ENCODE data around the gene YY1. TPM values are rescaled to one million over a fixed set of nuclear protein-coding genes. Genes with fewer than 3 reads are reported as not detected.

YY1 gene
- total RNA-seq, 1 donor from 2014 or later, result 42.4 TPM

- peaks cover 13 to 22% of the 10 kb centered on the region in 2 donors for H3K36me3 ChIP-seq
- no peaks in the 10 kb centered on the region for H3K27me3 ChIP-seq
- no peaks in the 10 kb centered on the region for H3K9me3 ChIP-seq
- peaks cover 0 to 12% of the 10 kb centered on the region in 2 donors for H3K4me1 ChIP-seq
- no peak for DNase-seq (ENCODE audit: low spot score in 2 of 2)
- no peak overlapping the region for H3K4me3 ChIP-seq
- intact Hi-C loops (cut with DNase I), result no loop called here
- no peak for TF ChIP-seq CTCF (IDR thresholded peaks at IDR 0.05)
- H3K27ac ChIP-seq, result no peak overlapping the region
Observed at GRCh38 chr14:100261621-100262020, 22.7 kb downstream of the YY1 start.

GRCh38 chr14:100262545-100262944 is 23.6 kb downstream of the YY1 start:
- Histone ChIP-seq H3K4me1 (peaks cover 0 to 10% of the 10 kb centered on the region in 2 donors), H3K27ac (no peak overlapping the region), H3K27me3 (no peaks in the 10 kb centered on the region), H3K9me3 (no peaks in the 10 kb centered on the region), H3K4me3 (no peak overlapping the region), H3K36me3 (peaks cover 13 to 22% of the 10 kb centered on the region in 2 donors)
- TF ChIP-seq CTCF (IDR thresholded peaks at IDR 0.05), result no peak
- intact Hi-C loops (cut with DNase I), result no loop called here
- DNase-seq (ENCODE audit: low spot score in 2 of 2), result no peak

- DNase-seq (ENCODE audit: low spot score in 2 of 2), result no peak
- intact Hi-C loops (cut with DNase I), result no loop called here
Observed at GRCh38 chr14:100263141-100263540, 24.2 kb downstream of the YY1 start.

GRCh38 chr14:100267990-100268389 is 29.0 kb downstream of the YY1 start:
- Histone ChIP-seq H3K4me1 (peaks cover 0 to 5% of the 10 kb centered on the region in 2 donors), H3K9me3 (no peaks in the 10 kb centered on the region), H3K4me3 (no peak overlapping the region), H3K27ac (no peak overlapping the region), H3K27me3 (no peaks in the 10 kb centered on the region), H3K36me3 (peaks cover 10 to 20% of the 10 kb centered on the region in 2 donors)
- intact Hi-C loops (cut with DNase I), result no loop called here
- DNase-seq (ENCODE audit: low spot score in 2 of 2), result no peak
- TF ChIP-seq CTCF (IDR thresholded peaks at IDR 0.05), result no peak

More at GRCh38 chr14:100263141-100263540, 24.2 kb downstream of the YY1 start:
- TF ChIP-seq CTCF (IDR thresholded peaks at IDR 0.05), result no peak
- Histone ChIP-seq H3K36me3 (peaks cover 13 to 26% of the 10 kb centered on the region in 2 donors), H3K27ac (no peak overlapping the region), H3K9me3 (no peaks in the 10 kb centered on the region), H3K27me3 (no peaks in the 10 kb centered on the region), H3K4me3 (no peak overlapping the region), H3K4me1 (peaks cover 0 to 10% of the 10 kb centered on the region in 2 donors)

GRCh38 chr14:100268591-100269207 is 29.8 kb downstream of the YY1 start:
- no peaks in the 10 kb centered on the region for H3K27me3 ChIP-seq
- no peak for DNase-seq (ENCODE audit: low spot score in 2 of 2)
- no peaks in the 10 kb centered on the region for H3K9me3 ChIP-seq
- H3K36me3 ChIP-seq, result peaks cover 6 to 13% of the 10 kb centered on the region in 2 donors
- no peak overlapping the region for H3K27ac ChIP-seq
- intact Hi-C loops (cut with DNase I), result no loop called here
- no peak for TF ChIP-seq CTCF (IDR thresholded peaks at IDR 0.05)
- no peak overlapping the region for H3K4me3 ChIP-seq
- H3K4me1 ChIP-seq, result peaks cover 0 to 5% of the 10 kb centered on the region in 2 donors
